SK-N-SH treated with all-trans-retinoic acid at 6 μM for 48 hours (cell line): ENCODE measurements around the gene ZIK1.

Experiments
- CSRNP3 ChIP-seq: fragments of 250-450 bp; sonication (Bioruptor Pico); IDR thresholded peaks from 2 replicates; pipeline ENCODE4 v1.5.1; 2021; ENCODE audit warnings: mild to moderate bottlenecking, moderate library complexity
- PATZ1 ChIP-seq: fragments of 250-450 bp; sonication (Bioruptor Pico); IDR thresholded peaks from 2 replicates; pipeline ENCODE4 v1.8.0; 2020; ENCODE audit warnings: mild to moderate bottlenecking, moderate library complexity, borderline replicate concordance
- TSHZ2 ChIP-seq: fragments of 250-450 bp; sonication (Bioruptor Pico); IDR thresholded peaks from 2 replicates; pipeline ENCODE4 v1.5.0; 2020; ENCODE audit warnings: mild to moderate bottlenecking, moderate library complexity
- ZC3H10 ChIP-seq: fragments of 250-450 bp; sonication (Bioruptor Pico); IDR thresholded peaks from 2 replicates; pipeline ENCODE4 v1.5.1; 2021; ENCODE audit warnings: mild to moderate bottlenecking, moderate library complexity
- ZFP30 ChIP-seq: fragments of 450-650 bp; formaldehyde crosslinking; IDR thresholded peaks from 2 replicates; pipeline ENCODE4 v1.5.0; 2022; ENCODE audit warnings: mild to moderate bottlenecking, moderate library complexity

GRCh38 chr19:57606931-57607330, 23.0 kb downstream of the ZIK1 start:
- TF ChIP-seq ZFP30 (CRISPR knock-in tag) (no peak), PATZ1 (CRISPR knock-in tag) (no peak), CSRNP3 (CRISPR knock-in tag) (no peak), TSHZ2 (CRISPR knock-in tag) (no peak), ZC3H10 (CRISPR knock-in tag) (no peak)
